ENCODE data around the gene CPXM1.
"Not testable (repeated sequence)": the region's sequence is repeated elsewhere in the genome, so short reads cannot be mapped to it uniquely, and the experiment has no call there.

CPXM1 gene

GRCh38 chr20:2820896-2821869 is 20.8 kb upstream of the CPXM1 start:
- DNase-seq: no peak

- no peak for DNase-seq
These were observed 19.9 kb upstream of the CPXM1 start for GRCh38 chr20:2820084-2820895.

DNA sequence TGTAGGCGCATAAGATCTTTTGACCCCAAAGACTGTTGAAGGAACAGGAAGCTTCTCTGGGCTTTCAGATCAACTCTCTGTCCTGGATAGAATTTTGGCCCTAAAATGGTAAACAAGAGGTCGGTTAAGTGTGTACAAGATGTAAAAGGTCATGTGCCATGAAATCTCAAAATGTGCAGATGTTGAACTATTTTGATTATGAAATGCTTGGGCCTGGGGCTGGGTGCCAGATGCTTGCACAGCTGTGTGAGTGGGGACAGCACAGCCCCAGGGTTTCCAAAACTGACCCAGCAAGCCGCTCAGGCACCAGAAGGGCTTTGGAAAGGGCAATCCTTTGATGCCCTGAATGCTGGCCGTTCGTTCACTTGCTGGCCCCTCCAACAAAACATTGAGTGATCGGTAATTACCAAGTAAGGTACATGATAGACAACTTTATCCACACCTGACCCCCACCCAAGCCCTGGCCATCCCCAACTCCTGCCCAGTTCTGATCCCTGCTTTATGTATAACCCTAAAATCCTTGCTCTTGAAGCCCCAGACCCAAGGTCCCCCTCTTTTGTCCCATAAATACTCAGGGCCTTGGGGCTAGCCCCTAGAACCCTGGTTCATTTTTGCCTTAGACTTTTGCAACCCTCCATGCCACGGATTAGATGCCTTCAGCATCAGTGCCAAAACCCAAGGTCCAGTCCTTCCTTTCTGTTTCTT is 17.6 kb upstream of the CPXM1 start:
- DNase-seq: no peak

DNA sequence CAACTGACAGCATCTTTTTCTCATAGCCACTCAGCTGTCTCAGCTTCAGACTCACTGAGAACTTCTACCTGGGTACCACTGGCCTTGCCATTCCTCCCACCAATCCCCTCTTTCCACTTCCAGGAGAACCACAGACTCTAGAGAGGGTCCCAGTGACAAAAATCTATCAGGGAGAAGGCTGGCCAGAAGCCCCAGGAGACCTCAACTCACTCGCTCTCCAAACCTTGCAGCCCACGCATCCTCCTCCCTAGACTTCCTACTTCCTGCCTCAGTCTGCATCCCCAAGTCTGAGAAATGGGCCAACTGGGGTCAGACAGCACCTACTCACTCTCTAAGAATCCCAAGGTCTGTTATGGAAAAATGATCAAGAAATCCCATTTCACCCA is 16.9 kb upstream of the CPXM1 start:
- no peak for DNase-seq

- DNase-seq: no peak
These were observed 16.3 kb upstream of the CPXM1 start for GRCh38 chr20:2816583-2817340.

- DNase-seq: no peak
These were observed 15.7 kb upstream of the CPXM1 start, which contains the start of gene TMEM239 for GRCh38 chr20:2816030-2816582. TMEM239 (plus strand) TSS chr20:2816364; CDS start chr20:2816555, 191 bp downstream.

DNA sequence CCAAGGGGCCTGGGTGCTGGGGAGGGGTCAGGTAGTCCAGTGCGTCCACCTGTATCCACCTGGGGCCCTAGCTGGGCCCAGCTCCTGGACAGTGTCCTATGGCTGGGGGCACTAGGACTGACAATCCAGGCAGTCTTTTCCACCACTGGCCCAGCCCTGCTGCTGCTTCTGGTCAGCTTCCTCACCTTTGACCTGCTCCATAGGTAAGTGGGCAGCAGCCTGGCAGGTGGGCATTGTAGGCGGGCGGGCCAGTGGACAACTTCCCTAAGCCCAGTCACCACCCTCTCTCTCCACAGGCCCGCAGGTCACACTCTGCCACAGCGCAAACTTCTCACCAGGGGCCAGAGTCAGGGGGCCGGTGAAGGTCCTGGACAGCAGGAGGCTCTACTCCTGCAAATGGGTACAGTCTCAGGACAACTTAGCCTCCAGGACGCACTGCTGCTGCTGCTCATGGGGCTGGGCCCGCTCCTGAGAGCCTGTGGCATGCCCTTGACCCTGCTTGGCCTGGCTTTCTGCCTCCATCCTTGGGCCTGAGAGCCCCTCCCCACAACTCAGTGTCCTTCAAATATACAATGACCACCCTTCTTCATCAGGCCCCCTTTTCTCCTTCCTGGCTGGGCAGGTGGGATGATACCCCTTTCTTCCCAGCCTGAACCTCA is 14.9 kb upstream of the CPXM1 start:
- no peak for DNase-seq

- DNase-seq: no peak
These were observed 14.2 kb upstream of the CPXM1 start, which contains the start of gene C20orf141 for GRCh38 chr20:2814587-2815051. C20orf141 (plus strand) TSS chr20:2814987; CDS start chr20:2815185, 198 bp downstream.

GRCh38 chr20:2814076-2814475 is 13.6 kb upstream of the CPXM1 start:
- DNase-seq: no peak

- DNase-seq: no peak
These were observed 11.8 kb upstream of the CPXM1 start for GRCh38 chr20:2812189-2812588.

- no peak for DNase-seq
These were observed 9.3 kb upstream of the CPXM1 start for GRCh38 chr20:2809690-2810089.

DNA sequence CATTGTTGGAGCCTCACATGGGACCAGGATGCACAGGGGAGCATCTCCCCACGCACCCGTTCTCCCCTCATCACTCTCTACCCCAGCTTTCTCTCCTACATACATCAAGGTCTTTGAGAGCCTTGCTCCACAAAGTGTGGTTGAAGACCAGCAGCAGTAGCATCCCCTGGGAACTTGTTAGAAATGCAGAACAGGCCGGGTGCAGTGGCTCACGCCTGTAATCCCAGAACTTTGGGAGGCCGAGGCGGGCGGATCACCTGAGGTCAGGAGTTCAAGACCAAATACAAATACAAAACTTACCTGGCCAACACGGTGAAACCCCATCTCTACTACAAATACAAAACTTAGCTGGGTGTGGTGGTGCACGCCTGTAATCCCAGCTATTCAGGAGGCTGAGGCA is 7.5 kb upstream of the CPXM1 start:
- DNase-seq: not testable (repeated sequence)

- DNase-seq: no peak
These were observed 6.6 kb upstream of the CPXM1 start for GRCh38 chr20:2807019-2807418.

GRCh38 chr20:2806351-2806701 is 5.9 kb upstream of the CPXM1 start:
- DNase-seq: no peak

GRCh38 chr20:2805689-2806350 is 5.4 kb upstream of the CPXM1 start:
- no peak for DNase-seq

DNA sequence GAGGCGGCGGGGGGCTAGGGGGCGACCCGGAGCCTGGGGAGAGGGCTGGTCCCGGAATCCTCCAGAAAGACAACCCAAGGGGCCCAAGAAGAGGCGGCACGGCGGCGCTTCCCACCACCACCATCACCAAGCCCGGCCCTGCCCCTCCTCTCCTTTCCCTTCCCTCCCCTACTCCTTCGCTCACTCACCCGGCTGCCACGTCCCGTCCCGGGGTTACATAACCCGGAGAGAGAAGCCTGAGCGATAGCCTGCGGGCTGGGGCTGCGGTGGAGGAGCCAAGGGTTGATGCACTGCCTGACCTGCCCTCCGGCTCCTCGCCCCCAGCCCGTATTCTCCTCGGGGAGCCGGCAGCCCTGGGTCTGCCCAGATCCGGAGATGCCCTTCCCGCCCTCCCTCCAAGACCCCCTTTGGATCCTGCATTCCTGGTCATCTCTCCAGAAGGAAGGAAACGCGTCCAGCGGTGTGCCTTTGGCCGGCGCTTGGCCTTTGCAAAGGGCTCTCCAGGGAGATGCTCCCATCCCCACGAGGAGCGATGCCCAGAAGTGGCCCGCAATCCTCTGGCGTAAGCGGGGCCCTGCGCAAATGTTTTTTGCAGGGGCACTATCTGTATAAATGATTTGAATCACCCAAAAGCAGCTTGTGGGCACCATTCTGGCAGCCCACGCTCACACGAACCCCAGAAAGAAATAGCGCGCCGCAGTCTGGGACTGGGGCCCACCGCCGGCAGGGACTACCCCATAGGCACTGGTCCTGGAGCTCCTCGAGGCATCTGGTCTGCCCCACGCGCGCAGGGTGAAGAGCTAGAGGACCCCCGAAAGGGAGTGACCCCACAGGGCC is 4.6 kb upstream of the CPXM1 start:
- no peak for DNase-seq

- DNase-seq: no peak
These were observed 3.8 kb upstream of the CPXM1 start for GRCh38 chr20:2804041-2804828.

DNA sequence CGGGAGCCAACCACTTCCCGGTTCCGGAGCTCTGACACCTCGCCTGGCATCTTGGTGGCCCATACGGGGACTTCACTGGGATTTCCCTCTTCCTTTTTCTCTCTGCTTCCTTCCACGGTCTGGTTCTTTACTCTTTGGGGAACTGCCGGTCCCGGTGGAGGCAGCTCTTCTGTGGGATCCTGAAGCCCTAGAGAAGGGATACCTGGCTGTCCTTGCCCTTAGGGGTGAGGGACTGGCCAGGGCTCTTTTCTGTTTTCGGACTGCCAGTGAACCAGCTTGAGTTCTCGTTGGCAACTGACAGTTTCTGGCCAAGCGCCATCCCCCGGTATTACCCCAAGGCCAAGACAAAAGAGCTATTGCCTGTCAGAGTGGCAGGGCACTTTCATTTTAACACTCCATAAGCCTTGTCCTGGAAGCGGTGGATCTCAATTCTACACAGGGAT is 880 bp upstream of the CPXM1 start:
- no peak for DNase-seq
